Loucy (cell line): ENCODE data around the gene HNRNPH3.

Experiments used
- EZH2phosphoT487 ChIP-seq: fragments of 200-600 bp; IDR thresholded peaks from 2 replicates; pipeline ENCODE4 v1.6.1; 2018; ENCODE audit warnings: antibody characterized with exemption, mild to moderate bottlenecking, moderate library complexity, borderline replicate concordance
- TF ChIP-seq, protein P1 (sequence below): fragments of 200-600 bp; sonication (generic); conservative IDR thresholded peaks from 2 replicates; pipeline ENCODE4 v1.5.1; 2014; ENCODE audit warnings: mild to moderate bottlenecking, antibody characterized with exemption, low read length

DNA sequence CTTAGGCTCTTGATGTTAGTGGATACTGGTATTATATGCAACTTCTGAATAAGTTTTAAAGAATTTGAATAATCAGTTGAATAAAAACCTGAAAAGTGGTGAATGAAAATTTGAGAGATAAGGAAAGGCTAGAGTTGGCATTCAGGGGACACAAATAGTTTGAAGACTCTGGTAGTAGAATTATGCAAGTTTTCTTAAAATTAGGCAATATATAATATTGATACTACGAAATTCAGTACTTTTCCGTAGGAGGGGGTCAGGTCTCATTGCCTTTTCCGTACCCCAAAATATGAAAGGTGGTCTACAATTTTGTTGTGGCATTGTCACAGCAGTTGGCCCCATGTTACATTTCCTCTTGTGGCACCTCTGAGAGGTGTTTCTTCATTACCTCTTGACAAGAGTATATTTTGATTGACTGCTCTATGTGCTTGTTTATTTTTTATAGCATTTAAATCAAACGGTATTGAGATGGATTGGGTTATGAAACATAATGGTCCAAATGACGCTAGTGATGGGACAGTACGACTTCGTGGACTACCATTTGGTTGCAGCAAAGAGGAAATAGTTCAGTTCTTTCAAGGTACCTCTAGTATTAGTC is 5.0 kb downstream of the HNRNPH3 start:
- TF ChIP-seq, protein P1, sequence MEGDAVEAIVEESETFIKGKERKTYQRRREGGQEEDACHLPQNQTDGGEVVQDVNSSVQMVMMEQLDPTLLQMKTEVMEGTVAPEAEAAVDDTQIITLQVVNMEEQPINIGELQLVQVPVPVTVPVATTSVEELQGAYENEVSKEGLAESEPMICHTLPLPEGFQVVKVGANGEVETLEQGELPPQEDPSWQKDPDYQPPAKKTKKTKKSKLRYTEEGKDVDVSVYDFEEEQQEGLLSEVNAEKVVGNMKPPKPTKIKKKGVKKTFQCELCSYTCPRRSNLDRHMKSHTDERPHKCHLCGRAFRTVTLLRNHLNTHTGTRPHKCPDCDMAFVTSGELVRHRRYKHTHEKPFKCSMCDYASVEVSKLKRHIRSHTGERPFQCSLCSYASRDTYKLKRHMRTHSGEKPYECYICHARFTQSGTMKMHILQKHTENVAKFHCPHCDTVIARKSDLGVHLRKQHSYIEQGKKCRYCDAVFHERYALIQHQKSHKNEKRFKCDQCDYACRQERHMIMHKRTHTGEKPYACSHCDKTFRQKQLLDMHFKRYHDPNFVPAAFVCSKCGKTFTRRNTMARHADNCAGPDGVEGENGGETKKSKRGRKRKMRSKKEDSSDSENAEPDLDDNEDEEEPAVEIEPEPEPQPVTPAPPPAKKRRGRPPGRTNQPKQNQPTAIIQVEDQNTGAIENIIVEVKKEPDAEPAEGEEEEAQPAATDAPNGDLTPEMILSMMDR = no peak
- TF ChIP-seq EZH2phosphoT487 = no peak
